HepG2 (cell line): ENCODE results near the gene PRMT2. TPM values are rescaled to one million over a fixed set of nuclear protein-coding genes. Genes with fewer than 3 reads are reported as not detected.
A peak's percentile ranks its signal among the peaks of the same experiment; 100 is the strongest.

ENCODE experiments used
- AKNA ChIP-seq: sonication (generic); formaldehyde crosslinking; IDR thresholded peaks from 2 replicates; pipeline ENCODE4 v1.4.0; 2020; ENCODE audit warnings: missing genetic modification reagents, borderline replicate concordance
- ATF2 ChIP-seq: sonication (generic); formaldehyde crosslinking; IDR thresholded peaks from 2 replicates; pipeline ENCODE4 v1.4.0; 2020; ENCODE audit warnings: missing genetic modification reagents
- PBX2 ChIP-seq: IDR thresholded peaks from 2 replicates; pipeline ENCODE4 v1.6.1; 2016; ENCODE audit warnings: control low read depth
- ZFP91 ChIP-seq: sonication (generic); formaldehyde crosslinking; IDR thresholded peaks from 2 replicates; pipeline ENCODE4 v1.9.0; 2022; ENCODE audit warnings: missing genetic modification reagents, mild to moderate bottlenecking, borderline replicate concordance
- ZNF264 ChIP-seq: sonication (generic); formaldehyde crosslinking; IDR thresholded peaks from 2 replicates; pipeline ENCODE4 v1.4.0; 2020; ENCODE audit warnings: missing genetic modification reagents
- ZNF275 ChIP-seq: sonication (generic); formaldehyde crosslinking; IDR thresholded peaks from 2 replicates; pipeline ENCODE4 v1.8.0; 2022; ENCODE audit warnings: missing genetic modification reagents, mild to moderate bottlenecking, inconsistent platforms, borderline replicate concordance
- ZNF441 ChIP-seq: sonication (generic); formaldehyde crosslinking; IDR thresholded peaks from 2 replicates; pipeline ENCODE4 v1.7.0; 2021; ENCODE audit warnings: missing genetic modification reagents, borderline replicate concordance
- ZNF484 ChIP-seq: sonication (generic); formaldehyde crosslinking; IDR thresholded peaks from 2 replicates; pipeline ENCODE4 v1.5.1; 2020; ENCODE audit warnings: mild to moderate bottlenecking, low read depth, missing genetic modification reagents, borderline replicate concordance
- ZNF710 ChIP-seq: sonication (generic); formaldehyde crosslinking; IDR thresholded peaks from 2 replicates; pipeline ENCODE4 v1.5.0; 2020; ENCODE audit warnings: mild to moderate bottlenecking, missing genetic modification reagents, borderline replicate concordance
- ZNF746 ChIP-seq: sonication (generic); formaldehyde crosslinking; IDR thresholded peaks from 2 replicates; pipeline ENCODE4 v1.8.0; 2022; ENCODE audit warnings: mild to moderate bottlenecking, missing genetic modification reagents
- polyA plus RNA-seq, 8 experiments: library from polyadenylated mRNA; depleted of rRNA in 3 of 8; stranded (reverse) in 7 of 8; unstranded in 1 of 8; fragments of >200 nt; fragmentation: Illumina TruSeq in 4 of 8; extraction: Trizol in 4 of 8; gene quantifications; 2 replicates each; pipeline versions ENCODE4 v1.2.1 to v1.2.3, GENCODE V29; 2011 to 2016; ENCODE audit warnings: low read depth in 4 of 8, missing spikeins in 1 of 8, mixed read lengths in 1 of 8; ENCODE audit not compliant: insufficient read depth in 1 of 8
- total RNA-seq, 5 experiments: library from RNA; depleted of rRNA; stranded (reverse); fragments of >200 nt; fragmentation: Illumina TruSeq; extraction: Trizol; gene quantifications; 2 replicates each; pipeline ENCODE4 v1.2.3, GENCODE V29; 2016; ENCODE audit warnings: low read depth in 1 of 5

Gene PRMT2
- total and polyA plus RNA-seq, 2 of the 13 experiments (the other 11 are each of a cell fraction or from before 2014, with no cell fraction given): 54.4 to 78.8 TPM

- TF ChIP-seq ATF2 (CRISPR knock-in tag): peak; percentile 57
- TF ChIP-seq ZNF264 (CRISPR knock-in tag): no peak
- peak; percentile 75; the same call in 1 of the 2 replicates for TF ChIP-seq ZNF746 (CRISPR knock-in tag)
- peak; percentile 85; the same call in 1 of the 2 replicates for TF ChIP-seq ZNF441 (CRISPR knock-in tag)
- TF ChIP-seq ZNF484 (CRISPR knock-in tag): 0 out of 2 replicates have a peak, but pooled peaks have one; percentile 36
- peak; percentile 95 for TF ChIP-seq ZNF275
- TF ChIP-seq ZNF710 (CRISPR knock-in tag): peak; percentile 35
- peak; percentile 95 for TF ChIP-seq ZFP91 (CRISPR knock-in tag)
- no peak for TF ChIP-seq PBX2 (CRISPR knock-in tag)
- TF ChIP-seq AKNA (CRISPR knock-in tag): no peak
Observed at GRCh38 chr21:46635324-46636180, at the start of gene PRMT2 (continued).
